ENCODE results near the gene KDM7A. TPM values are rescaled to one million over a fixed set of nuclear protein-coding genes. Genes with fewer than 3 reads are reported as not detected.

The KDM7A gene, protein sequence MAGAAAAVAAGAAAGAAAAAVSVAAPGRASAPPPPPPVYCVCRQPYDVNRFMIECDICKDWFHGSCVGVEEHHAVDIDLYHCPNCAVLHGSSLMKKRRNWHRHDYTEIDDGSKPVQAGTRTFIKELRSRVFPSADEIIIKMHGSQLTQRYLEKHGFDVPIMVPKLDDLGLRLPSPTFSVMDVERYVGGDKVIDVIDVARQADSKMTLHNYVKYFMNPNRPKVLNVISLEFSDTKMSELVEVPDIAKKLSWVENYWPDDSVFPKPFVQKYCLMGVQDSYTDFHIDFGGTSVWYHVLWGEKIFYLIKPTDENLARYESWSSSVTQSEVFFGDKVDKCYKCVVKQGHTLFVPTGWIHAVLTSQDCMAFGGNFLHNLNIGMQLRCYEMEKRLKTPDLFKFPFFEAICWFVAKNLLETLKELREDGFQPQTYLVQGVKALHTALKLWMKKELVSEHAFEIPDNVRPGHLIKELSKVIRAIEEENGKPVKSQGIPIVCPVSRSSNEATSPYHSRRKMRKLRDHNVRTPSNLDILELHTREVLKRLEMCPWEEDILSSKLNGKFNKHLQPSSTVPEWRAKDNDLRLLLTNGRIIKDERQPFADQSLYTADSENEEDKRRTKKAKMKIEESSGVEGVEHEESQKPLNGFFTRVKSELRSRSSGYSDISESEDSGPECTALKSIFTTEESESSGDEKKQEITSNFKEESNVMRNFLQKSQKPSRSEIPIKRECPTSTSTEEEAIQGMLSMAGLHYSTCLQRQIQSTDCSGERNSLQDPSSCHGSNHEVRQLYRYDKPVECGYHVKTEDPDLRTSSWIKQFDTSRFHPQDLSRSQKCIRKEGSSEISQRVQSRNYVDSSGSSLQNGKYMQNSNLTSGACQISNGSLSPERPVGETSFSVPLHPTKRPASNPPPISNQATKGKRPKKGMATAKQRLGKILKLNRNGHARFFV
- 2.2 and 6.5 TPM in 2 replicates for total RNA-seq (2014; rRNA removed; shearing (Covaris generic))

DNA sequence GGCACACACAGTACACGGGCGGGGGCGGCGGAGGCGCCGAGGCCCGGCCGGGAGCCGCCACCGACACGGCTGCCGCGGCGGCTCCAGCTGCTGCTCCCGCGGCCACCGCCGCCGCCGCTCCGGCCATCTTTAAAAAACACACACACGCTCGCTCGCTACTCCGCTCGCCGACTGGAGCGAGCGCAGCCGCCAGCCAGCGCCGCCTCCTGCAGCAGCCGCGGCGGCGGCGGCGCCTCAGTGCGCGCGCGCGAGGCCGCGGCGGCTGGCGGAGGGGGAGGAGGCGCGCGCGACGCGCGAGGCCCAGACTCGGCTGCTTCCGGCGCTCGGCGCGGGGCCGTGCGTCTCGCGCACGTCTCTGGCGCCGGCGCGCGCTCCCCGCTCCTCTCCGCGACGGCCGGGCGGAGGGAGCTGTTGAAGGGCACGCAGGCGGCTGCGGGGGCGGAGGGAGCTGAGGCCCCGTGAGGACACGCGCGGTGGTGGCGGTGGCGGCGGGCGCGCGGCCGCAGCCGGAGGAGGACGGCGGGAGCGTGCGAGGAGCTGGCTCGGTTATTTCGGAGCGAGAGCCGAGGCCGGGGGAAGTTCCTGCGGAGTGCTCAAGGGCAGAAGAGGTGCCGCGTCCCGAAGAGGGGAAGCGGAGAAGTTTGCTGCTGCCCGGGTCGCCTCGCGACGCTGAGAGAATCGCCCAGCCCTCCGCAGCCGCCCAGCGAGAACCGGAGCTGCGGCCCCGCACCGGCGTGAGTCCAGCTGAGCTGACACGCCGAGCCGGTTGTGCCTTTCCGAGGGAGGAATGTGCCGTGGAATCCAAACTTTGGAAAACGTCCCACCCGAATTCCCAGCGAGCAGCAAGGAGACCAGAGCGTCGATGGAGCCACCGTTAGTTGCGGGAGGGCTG is at the start of gene KDM7A:
Gene KDM7A (minus strand): TSS at position 173 of the 892 bp plus-strand sequence. CDS start 46 bp downstream, at position 127.
- peak; percentile 92 for DNase-seq (ENCODE audit: low read depth)

DNA sequence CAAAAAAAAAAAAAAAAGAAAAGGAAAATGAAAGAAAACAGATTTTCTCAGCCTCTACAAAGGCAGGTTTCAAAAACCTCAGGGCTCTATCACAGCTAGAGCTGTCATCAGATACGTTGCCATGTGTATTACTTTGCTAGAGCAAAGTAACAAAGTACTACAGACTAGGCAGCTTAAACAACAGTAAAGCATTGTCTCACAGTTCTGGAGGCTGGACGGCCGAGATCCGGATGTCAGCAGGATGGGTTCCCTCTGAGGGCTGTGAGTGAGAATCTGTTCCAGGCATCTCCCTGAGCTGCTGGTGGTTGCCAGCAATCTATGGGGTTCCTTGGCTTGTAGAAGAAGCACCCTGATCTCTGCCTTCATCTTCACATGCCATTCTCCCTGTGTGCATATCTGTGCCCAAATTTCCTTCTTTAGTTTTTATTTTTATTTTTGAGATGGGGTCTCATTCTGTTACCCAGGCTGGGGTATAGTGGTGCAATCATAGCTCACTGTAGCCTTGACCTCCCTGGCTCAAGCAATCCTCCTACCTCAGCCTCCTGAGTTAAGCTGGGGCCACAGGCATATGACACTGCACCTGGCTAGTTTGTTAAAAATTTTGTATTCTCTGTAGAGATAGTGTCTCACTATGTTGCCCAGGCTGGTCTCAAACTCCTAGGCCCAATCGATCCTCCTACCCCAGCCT is 48.9 kb upstream of the KDM7A start:
- DNase-seq (ENCODE audit: low read depth): no peak

DNA sequence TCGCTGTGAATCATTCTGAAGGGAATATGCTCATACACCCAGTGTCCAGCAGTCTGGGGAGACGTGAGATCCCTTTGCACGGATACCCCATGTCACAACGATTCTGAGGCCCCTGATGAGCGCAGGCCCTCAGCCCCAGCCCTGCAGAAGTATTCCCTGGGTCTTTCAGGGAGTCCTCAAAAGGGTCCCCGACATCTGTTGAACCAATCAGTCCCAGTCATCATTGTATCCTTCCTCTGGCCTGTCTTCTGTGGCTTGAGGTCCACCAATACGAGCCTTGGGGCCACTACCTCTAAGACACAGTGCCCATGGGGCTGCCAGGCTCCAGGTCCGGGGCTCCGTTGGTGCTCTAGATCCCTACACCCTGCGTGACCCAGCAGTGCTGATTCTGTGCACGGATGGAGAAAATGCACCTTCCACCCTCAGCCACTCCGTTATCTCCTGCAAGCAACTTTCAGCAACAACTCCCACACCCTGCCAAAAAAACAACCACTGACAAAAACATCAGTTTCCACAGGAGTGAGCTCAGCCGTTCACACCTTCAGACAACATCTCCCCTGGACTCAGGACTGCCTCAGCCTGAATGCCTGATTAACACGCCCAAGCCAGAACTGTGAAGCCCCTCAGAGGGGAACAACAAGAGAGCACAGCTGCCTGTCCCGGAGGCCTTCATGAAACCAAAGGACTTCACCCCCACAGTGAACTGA is 46.9 kb upstream of the KDM7A start:
- no peak for DNase-seq (ENCODE audit: low read depth)

DNA sequence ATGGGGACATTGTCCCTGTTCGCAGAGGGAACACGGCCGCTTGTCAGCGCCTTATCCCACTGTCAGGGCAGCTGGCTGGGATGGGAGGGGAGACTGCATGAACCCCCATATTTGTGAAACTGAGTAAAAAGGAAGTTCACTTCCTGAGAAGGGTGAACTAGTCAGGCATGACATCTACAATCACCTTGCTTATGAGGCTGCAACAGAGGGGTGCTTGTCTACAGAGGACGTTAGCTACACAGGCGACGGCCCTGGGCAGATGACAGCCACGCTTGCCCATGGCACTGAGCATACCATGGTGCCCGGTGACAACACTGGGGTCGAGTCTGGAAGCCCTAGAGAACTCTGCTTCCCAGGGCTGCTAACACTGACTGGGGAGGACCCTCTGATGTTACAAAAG is 46.0 kb upstream of the KDM7A start:
- no peak for DNase-seq (ENCODE audit: low read depth)

DNA sequence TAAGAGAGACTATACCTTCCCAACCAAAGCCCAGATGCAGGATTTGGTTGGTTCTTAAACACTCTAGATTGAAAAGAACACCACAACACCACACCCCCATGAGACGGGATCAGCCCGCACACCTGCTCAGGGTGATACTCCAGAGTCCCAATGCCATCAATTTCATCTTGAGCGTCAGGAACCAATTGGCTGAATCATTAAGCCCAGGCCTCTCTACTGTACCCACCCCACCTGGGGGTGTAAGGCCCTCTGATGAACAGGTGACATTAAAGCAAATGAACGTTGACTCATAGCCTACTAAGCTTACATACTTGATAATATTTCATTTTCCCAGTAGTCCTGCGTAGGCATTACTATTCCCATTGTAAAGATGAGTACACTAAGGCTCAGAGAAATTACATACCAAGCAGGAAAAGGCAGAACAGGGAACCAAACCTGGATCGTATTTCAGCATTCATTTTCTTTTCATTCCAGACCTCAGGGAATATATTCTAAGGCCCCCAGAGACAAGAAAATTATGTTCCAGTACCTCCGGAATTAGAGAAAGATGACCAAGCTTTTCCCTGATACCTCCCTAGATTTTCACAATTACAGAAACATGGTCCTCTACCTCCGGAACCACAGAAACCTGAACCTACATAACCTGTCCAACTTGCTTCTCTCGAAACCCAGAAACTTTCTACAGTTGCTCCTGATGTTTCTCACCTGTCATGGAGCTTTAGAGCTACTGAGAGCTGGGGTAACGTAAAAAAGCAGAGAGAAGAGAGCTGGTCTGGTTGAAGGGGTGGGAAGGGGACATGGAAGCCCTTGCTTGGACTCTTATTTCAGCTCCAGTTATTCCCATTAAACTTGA is 43.1 kb upstream of the KDM7A start:
- DNase-seq (ENCODE audit: low read depth): no peak

DNA sequence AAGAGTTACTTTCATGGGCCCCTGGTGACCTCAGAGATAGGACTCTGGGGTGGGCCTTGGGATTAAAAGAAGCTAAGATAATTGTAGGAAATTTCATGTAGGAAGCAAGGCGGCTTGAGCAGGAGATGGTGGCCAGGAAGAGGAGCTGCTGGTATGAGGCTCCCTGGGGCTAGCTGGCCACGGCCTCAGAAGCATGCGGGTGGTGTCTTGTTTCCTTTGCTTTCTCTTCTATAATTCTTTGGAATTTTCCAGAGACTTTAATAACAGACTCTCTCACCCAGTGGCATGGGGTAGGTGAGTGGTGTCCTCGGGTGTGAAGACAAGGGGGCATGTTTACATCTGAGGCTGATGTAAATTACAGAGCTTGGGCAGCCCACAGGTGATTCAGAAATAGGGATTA is 41.9 kb upstream of the KDM7A start:
- no peak for DNase-seq (ENCODE audit: low read depth)

DNA sequence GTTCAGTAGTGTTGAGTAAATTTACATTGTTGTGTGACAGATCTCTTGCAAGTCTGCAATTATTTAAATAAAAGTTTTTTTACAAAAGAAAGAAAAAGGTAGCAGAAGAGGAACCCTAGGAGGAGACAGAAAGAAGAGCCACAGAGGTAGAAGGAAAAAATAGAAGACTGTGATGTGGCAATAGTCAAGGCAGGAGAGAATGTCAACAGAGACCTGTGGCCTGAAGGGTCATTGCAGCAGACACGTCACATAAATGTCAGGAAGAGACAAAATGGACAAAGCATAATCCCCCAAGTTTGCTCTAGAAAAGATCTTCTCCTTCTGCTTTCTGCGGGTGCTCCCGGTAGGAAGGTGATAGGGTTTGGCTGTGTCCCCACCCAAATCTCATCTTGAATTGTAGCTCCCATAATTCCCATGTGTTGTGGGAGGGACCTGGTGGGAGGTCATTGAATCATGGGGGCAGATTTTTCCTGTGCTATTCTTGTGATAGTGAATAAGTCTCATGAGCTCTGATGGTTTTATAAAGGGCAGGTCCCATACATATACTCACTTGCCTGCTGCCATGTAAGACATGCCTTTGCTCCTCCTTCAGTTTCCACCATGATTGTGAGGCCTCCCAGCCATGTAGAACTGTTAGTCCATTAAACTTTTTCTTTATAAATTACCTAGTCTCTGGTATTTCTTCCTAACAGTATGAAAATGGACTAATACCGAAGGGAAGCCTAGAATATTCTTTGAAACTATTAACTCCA is 41.1 kb upstream of the KDM7A start:
- DNase-seq (ENCODE audit: low read depth): no peak

DNA sequence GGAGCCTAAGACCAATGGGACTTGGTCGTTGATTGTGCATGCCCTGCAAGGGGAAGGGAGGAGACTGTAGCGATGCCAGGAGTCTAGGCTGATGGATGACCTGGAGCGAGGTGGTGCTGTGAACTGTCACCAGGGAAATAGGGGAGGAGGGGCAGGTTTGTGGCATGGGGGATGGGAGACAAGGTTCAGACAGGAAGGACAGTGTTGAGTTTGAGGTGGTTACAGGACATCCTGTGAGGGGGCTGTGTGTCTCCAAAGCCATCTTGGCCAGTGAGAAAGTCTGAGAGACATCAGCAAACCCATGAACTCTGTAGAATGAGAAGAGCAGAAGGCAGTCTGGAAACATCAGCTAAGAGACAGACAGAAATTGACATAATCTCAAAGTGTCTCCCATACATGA is 38.5 kb upstream of the KDM7A start:
- DNase-seq (ENCODE audit: low read depth): no peak

DNA sequence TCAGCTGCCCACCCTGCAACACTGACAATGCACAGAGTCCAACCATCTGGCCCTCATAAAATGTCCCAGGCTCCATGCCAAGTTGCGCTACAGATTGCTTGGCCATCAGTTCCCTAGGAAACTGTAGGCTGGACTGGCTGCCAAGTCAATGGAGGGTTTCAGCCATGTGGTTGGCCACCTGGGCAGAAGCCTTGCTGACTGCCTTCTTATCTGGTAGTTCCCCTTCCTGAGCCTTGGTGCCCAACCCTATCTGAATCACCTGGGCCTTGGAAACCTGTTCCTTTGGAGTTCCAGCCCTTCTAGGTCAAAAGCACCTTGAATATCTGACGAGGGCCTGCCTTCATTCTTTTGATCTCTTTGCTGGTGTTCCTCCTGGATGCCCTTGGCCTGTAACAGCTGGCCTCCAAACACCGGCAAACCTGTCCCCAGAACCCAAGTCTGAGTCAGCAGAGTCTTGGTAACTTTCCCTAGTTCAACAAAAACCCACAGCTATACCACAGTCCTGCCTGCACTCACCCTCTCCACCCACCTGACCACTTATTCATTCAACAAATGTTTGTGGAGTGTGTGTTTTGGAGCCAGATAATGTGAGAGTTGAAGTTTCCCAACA is 37.4 kb upstream of the KDM7A start:
- DNase-seq (ENCODE audit: low read depth): no peak

DNA sequence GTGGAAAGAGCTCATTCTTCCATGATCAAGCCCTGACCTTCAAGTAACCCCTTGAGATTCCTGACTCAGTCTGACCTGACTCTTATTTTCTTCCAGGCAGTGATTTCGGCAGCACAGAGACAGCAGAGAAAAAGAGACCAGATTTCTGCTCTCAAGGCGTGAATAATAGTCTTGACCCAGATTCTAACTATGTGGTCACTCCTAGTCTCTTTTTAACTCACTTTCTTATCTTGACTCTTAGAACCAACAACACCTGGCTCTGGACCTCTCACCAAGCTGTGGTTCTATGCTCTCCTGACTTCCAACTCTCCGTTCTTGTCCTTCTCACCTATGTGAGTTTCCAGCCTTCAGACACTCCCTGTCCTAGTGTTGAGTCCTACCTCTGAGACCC is 36.9 kb upstream of the KDM7A start:
- DNase-seq (ENCODE audit: low read depth): no peak

DNA sequence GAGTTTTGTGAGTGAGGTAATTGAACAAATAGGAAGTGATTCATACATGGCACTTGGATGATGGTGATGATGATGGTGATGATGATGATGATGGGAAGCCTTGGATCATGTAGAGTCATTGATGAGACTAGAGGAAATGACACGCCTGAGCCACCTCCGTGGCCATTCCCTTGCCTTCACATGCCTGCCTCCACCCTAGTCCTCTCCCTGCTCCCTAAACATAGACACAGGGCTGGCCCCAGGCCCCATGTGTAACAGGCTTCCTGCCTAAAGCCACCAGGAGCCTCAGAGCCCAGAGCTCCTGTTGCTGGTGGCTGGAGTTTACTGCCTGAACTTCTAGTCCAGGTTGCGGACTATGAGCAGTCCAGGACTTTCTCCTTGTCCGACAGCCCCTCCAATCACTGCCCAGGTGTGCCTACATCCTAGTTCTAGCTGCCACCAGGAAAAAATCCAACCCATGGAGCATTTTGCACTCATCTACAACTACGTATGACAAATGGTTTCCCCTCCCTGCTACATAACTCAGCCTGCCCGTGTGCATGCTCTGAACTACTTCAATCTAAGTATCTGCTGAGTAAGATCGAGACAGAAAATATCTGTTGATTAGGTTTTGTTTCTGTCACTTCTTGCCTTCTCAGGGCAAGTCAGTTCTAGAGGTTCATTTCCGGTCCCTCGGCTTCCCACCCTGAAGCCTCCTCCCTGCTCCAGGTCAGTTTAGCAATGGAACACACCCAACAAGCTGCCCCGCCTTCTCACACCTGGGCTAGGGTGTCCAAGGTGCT is 35.5 kb upstream of the KDM7A start:
- DNase-seq (ENCODE audit: low read depth): peak; percentile 21

DNA sequence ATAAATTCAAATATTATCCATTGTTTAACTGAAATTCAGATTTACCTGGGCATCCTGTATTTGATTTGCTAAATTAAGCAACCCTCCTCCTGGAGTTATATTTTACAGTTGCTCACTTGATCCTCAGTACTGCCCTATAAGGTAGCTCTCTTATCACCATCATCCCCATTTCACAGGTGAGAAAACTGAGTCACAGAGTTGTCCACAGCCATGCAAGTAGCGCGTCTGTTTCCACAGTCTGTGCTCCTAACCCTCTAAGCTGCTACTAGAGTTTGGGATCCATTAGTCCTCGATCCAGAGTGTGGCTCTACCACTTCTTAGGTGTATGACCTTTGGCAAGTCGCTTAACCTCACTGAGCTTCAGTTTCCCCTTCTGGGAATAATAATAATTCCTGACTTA is 34.9 kb upstream of the KDM7A start:
- no peak for DNase-seq (ENCODE audit: low read depth)

DNA sequence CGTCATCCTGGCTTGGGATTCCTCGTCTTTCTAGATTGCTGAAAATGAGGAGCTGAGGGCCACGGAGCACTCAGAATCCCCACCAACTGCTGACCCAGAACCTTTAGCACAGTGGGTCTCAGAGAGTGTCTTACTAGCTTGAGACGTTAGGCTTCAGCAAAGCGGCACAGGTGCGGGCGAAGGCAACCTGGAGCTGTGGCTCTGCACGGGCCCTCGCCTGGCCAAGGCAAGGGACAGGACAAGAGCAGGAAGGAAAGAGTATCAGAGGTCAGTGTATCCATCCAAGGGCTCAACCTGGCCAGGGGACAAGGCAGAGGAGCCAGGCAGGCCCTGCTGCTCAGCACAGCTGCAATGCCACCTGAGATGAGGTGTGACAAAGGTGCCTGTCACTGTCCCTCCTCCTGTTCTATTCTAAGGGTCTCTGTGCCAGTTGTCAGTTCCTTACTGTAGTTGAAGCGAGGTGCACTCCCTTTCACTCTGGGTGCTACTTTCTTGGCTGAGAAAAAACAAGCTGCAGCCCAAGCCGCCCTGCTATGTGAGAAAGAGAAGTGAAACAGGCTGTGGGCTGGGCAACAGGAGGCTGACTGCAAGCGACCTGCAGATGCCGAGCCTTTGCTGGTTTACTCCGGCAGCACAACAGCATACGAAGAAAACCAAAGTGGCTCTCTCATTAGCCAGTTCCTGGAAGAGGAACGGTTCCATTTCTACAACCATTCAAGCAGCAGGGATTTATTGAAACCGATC is 33.3 kb upstream of the KDM7A start:
- DNase-seq (ENCODE audit: low read depth): no peak

DNA sequence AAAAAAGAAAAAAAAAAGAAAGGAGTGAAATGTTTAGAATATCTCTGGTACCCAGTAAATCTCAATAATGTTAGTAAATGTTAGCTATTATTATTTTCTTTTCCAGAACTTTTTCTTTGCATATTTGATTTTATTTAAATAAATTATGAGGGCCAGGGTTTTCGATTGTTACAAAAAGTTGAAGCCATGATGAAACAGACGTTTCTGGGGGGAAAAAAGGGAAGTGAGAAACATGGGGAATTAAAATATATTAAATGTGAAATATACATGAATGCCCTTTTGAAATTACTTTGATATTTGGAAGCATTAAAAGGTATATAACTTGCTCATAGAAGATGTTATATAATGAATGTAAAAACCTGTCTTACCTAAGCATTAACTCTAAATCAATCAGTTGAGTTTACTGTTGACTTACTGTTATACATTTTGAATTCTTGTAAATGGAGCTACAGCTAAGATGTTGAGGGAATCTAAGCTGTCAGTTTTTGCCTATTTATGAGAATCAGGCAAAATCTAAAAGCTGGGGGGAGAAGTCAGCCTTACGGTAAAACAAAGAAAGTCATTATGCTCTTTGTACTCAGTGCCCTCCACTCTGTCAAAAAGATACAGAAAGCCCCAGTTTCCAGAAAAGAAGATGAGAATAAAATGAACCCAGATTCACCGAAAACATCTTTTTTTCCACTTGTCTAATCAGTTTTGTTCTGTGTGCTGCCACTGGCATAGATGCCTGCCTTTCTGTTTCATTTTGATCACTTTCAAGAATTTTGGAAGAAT is 30.0 kb upstream of the KDM7A start:
- DNase-seq (ENCODE audit: low read depth): no peak

DNA sequence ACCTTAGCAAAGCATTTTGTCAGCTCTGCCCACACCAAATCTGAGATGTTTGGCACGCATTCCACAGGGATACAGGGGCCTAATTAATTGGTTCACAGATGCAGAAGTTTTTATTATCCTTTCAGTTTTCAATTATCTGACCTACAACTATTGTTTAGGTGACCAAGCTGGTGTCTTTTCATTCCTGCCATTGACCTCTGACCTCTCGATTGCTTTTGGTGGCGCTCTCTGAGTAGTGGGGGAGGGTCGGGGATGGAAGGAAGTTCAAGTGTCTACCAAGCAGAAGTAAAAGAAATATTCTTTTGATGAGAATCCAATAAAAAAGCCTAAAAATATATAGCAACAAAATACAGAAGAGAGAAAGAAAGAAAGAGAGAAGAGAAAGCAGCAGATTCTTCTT is 28.8 kb upstream of the KDM7A start:
- no peak for DNase-seq (ENCODE audit: low read depth)

DNA sequence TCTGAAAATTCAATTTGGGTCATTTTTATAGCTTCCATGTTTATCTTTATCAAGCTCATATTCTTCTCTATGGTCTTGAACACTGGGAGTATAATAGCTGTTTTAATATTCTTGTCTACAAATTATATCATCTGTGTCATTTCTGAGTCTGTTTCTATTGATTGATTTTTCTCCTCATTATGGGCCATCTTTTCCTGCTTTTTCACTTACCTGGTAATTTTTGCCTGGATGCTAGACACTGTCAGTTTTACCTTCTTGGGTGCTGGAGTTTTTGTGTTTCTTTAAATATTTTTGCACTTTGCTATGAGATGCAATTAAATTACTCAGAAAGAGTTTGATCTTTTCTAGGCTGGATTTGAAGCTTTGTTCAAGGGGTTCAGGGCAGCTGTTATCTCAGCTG is 26.8 kb upstream of the KDM7A start:
- no peak for DNase-seq (ENCODE audit: low read depth)
